ENCODE results near the gene CYTH3.

Gene CYTH3

DNA sequence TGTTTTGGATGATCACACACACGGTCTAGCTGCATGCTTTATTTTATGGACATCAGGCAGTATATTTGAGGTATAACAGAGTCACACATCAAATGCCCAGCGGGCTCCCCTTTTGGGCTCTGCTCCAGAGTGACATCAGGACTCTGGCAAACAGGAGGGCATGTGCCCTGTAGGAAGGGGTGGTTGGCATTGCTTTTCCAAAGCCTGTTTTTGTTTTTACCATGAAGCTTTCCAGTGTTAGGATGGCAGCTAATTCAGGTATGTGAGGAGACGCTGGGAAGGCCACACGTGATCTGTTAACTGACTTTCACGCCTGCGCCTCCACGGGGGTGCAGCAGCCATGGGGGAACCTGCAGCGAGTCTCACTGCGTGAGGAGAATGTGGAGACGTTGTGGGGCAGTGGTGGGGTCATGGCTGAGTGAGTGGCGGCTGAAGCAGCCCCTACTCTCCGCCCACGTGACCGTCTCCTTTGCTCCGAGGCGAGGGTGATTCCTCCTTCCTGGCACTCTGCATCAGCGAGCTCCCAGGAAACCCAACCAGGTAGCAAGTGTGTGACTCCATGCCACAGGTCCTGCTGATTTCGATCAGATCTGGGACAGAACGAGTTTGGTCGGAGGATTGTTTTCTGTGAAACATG lies 123.6 kb downstream of the CYTH3 start:
- TF ChIP-seq USF1 (IDR thresholded peaks at IDR 0.05) (no peak), NFIC (IDR thresholded peaks at IDR 0.05) (no peak), FOXM1 (IDR thresholded peaks at IDR 0.05; ENCODE audit: borderline replicate concordance, low read depth) (no peak), CEBPB (IDR thresholded peaks at IDR 0.05) (no peak), RAD21 (IDR thresholded peaks at IDR 0.05; ENCODE audit: low read depth) (no peak), EP300 (IDR thresholded peaks at IDR 0.05; ENCODE audit: borderline replicate concordance) (no peak), CREB1 (IDR thresholded peaks at IDR 0.05; ENCODE audit: low read depth) (no peak), EGR1 (IDR thresholded peaks at IDR 0.05) (no peak), ZBTB7A (IDR thresholded peaks at IDR 0.05; ENCODE audit: low read depth) (no peak), TCF12 (IDR thresholded peaks at IDR 0.05; ENCODE audit: low read depth) (no peak), TAF1 (IDR thresholded peaks at IDR 0.05; ENCODE audit: low read depth) (no peak)
- TF ChIP-seq, protein P1, sequence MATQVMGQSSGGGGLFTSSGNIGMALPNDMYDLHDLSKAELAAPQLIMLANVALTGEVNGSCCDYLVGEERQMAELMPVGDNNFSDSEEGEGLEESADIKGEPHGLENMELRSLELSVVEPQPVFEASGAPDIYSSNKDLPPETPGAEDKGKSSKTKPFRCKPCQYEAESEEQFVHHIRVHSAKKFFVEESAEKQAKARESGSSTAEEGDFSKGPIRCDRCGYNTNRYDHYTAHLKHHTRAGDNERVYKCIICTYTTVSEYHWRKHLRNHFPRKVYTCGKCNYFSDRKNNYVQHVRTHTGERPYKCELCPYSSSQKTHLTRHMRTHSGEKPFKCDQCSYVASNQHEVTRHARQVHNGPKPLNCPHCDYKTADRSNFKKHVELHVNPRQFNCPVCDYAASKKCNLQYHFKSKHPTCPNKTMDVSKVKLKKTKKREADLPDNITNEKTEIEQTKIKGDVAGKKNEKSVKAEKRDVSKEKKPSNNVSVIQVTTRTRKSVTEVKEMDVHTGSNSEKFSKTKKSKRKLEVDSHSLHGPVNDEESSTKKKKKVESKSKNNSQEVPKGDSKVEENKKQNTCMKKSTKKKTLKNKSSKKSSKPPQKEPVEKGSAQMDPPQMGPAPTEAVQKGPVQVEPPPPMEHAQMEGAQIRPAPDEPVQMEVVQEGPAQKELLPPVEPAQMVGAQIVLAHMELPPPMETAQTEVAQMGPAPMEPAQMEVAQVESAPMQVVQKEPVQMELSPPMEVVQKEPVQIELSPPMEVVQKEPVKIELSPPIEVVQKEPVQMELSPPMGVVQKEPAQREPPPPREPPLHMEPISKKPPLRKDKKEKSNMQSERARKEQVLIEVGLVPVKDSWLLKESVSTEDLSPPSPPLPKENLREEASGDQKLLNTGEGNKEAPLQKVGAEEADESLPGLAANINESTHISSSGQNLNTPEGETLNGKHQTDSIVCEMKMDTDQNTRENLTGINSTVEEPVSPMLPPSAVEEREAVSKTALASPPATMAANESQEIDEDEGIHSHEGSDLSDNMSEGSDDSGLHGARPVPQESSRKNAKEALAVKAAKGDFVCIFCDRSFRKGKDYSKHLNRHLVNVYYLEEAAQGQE (IDR thresholded peaks at IDR 0.05; ENCODE audit: low read depth), result no peak

GRCh38 chr7:6147627-6148026 lies 124.8 kb downstream of the CYTH3 start:
- TF ChIP-seq EGR1 (IDR thresholded peaks at IDR 0.05) (no peak), TEAD4 (IDR thresholded peaks at IDR 0.05) (no peak), YY1 (IDR thresholded peaks at IDR 0.05; ENCODE audit: low read depth) (no peak)

DNA sequence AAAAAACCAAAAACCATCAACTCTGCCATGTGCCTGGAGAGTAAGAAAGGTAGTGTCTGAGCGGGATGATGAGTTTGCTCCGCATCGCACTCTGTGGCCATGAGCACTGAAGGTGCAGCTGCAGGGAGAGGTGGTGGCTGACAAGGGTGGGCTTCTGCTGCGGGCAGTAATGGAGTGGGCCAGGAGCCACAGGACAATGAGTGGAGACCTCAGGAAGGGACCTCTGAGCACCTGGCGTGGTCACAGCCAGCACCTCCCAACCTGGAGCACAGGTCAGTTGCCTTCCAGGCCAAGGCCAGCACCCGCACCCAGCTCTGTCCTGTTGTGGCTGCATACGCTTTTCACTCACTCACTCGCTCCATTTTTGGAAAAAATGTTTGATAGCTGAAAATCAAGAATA lies 125.8 kb downstream of the CYTH3 start:
- no peak for TF ChIP-seq CEBPB (IDR thresholded peaks at IDR 0.05)
- no peak for TF ChIP-seq USF1 (IDR thresholded peaks at IDR 0.05)
- no peak for TF ChIP-seq EGR1 (IDR thresholded peaks at IDR 0.05)
- TF ChIP-seq EP300 (IDR thresholded peaks at IDR 0.05; ENCODE audit: borderline replicate concordance), result no peak

- no peak for TF ChIP-seq EGR1 (IDR thresholded peaks at IDR 0.05)
Measured at GRCh38 chr7:6143997-6144396, 128.4 kb downstream of the CYTH3 start.

GRCh38 chr7:6142871-6143380 lies 129.5 kb downstream of the CYTH3 start:
- TF ChIP-seq CREB1 (IDR thresholded peaks at IDR 0.05; ENCODE audit: low read depth), result no peak
- no peak for TF ChIP-seq TCF12 (IDR thresholded peaks at IDR 0.05; ENCODE audit: low read depth)
- no peak for TF ChIP-seq USF1 (IDR thresholded peaks at IDR 0.05)

- TF ChIP-seq TAF1 (IDR thresholded peaks at IDR 0.05; ENCODE audit: low read depth), result no peak
- TF ChIP-seq YY1 (IDR thresholded peaks at IDR 0.05; ENCODE audit: low read depth), result no peak
- TF ChIP-seq, protein P1 (IDR thresholded peaks at IDR 0.05; ENCODE audit: low read depth), result no peak
- TF ChIP-seq CREB1 (IDR thresholded peaks at IDR 0.05; ENCODE audit: low read depth), result no peak
- TF ChIP-seq EP300 (IDR thresholded peaks at IDR 0.05; ENCODE audit: borderline replicate concordance), result no peak
- TF ChIP-seq USF1 (IDR thresholded peaks at IDR 0.05), result no peak
- TF ChIP-seq CEBPB (IDR thresholded peaks at IDR 0.05), result no peak
- TF ChIP-seq EGR1 (IDR thresholded peaks at IDR 0.05), result no peak
- TF ChIP-seq RAD21 (IDR thresholded peaks at IDR 0.05; ENCODE audit: low read depth), result no peak
- no peak for TF ChIP-seq TCF12 (IDR thresholded peaks at IDR 0.05; ENCODE audit: low read depth)
- no peak for TF ChIP-seq TEAD4 (IDR thresholded peaks at IDR 0.05)
- TF ChIP-seq, protein P2, sequence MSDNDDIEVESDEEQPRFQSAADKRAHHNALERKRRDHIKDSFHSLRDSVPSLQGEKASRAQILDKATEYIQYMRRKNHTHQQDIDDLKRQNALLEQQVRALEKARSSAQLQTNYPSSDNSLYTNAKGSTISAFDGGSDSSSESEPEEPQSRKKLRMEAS (IDR thresholded peaks at IDR 0.05), result no peak
- TF ChIP-seq NFIC (IDR thresholded peaks at IDR 0.05), result no peak
- TF ChIP-seq FOXM1 (IDR thresholded peaks at IDR 0.05; ENCODE audit: borderline replicate concordance, low read depth), result no peak
- no peak for TF ChIP-seq ZBTB7A (IDR thresholded peaks at IDR 0.05; ENCODE audit: low read depth)
Measured at GRCh38 chr7:6139189-6139996, 133.0 kb downstream of the CYTH3 start.

Data from Ishikawa (cell line).